HG03280 (cell line): ENCODE measurements around the gene MESD.
"Not testable (repeated sequence)": the region's sequence is repeated elsewhere in the genome, so short reads cannot be mapped to it uniquely, and the experiment has no call there.

Source experiments
- ATAC-seq: cut with Tn5 transposase; IDR thresholded peaks from one replicate; pipeline ENCODE4 v1.9.1; 2021; ENCODE audit warnings: mild to moderate bottlenecking, moderate library complexity; ENCODE audit not compliant: unreplicated experiment

The MESD gene

DNA sequence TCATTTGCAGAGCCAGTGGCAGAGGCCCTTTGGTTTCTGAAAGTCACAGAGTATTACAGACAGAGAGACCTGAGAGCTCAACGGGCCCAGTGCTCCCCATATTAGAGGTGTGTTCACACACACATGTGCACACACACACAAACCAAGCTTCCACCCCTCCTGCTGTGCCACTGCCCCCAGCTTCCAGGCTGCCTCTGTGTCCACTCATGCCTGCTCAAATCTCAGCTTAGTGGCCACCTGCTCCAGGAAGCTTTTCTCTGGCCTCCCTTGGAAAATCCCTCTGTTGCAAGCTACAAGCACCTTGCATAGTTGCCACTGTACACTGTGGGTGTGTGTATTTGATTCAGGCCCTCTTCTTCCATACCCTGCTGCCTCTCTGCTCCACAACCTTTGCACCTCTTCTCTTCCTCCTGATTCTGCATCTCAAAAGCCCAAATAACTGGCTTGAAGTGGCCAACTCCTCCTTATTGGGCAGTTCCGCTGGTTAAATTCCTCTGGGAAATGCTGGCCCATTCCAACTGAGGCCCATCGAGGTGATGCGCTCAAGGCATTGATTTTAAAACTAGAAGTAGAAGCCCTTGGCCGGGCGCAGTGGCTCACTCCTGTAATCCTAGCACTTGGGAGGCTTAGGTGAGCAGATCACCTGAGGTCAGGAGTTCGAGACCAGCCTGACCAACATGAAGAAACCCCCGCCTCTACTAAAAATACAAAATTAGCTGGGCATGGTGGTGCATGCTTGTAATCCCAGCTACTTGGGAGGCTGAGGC, 23.0 kb downstream of the MESD start:
- no peak for ATAC-seq

DNA sequence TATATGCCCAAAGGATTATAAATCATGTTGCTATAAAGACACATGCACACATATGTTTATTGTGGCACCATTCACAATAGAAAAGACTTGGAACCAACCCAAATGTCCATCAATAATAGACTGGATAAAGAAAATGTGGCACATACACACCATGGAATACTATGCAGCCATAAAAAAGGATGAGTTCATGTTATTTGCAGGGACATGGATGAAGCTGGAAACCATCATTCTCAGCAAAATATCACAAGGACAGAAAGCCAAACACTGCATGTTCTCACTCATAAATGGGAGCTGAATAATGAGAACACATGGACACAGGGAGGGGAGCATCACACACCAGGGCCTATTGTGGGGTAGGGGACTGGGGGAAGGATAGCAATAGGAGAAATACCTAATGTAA, 24.2 kb downstream of the MESD start:
- not testable (repeated sequence) for ATAC-seq

DNA sequence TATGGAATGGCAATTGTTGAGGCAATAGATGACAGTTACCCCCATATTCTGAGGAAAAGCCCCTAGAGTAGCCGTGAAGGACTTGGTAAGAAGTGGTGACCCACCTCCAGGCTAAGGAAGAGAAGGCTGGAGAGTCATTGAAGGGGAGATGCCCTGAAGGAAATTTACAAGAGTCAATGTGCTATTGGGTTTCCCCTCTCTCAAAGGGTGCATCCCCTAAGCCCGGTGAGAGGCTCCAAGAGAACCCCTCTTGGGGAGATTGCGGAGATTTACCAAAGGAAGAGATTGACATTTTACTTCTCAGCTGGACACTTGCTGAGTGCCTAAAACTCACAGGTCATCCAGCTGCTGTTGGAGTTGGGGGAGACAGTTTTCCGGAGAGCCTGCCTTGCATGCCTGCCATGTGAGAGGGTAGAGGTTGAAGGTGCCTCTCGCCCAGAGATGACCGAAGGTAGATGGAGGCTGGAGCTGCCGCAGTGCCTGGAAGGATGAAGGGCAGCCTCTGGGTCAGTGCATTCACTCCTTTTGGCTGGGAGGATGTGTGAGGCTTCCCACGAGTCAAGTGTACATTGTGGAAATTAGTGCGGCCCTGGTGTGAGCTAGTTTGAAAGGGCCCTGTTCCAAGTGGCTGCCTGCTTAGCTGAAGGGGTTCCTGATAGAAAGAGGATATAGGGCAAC, 30.7 kb downstream of the MESD start:
- ATAC-seq, result no peak

DNA sequence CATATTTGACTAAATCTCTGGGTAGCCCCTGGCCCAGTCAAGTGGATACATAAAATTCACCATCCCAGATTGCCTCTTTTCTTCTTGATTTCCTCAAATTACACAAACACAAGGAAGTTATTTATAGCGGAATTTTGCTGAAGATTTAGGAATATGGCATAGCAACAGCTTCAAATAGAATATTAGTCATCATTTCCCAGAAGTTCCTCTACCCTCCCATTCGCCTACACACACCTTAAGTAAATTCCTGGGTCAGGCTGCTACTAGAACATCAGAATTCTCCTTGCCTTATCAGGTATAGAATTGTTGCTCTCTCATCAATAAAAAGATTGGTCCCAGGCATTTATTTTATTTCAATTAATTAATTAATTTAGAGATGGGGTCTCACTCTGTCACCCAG, 31.6 kb downstream of the MESD start:
- ATAC-seq, result no peak

DNA sequence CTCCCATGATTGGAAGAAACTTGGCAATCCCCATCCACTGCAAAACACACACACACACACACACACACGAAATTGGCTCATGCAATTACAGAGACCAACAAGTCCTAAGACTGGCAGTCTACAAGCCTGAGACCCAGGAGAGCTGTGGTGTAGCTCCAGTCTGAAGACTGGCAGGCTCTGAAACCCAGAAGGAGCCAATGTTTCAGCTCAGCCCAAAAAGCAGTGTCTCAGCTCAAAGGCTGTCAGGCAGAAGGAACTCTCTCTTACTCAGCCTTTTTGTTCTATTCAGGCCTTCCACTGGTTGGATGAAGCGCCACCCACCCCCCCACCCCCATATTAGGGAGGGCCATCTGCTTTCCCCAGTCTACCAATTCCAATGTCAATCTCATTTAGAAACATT, 32.1 kb downstream of the MESD start:
- no peak for ATAC-seq

DNA sequence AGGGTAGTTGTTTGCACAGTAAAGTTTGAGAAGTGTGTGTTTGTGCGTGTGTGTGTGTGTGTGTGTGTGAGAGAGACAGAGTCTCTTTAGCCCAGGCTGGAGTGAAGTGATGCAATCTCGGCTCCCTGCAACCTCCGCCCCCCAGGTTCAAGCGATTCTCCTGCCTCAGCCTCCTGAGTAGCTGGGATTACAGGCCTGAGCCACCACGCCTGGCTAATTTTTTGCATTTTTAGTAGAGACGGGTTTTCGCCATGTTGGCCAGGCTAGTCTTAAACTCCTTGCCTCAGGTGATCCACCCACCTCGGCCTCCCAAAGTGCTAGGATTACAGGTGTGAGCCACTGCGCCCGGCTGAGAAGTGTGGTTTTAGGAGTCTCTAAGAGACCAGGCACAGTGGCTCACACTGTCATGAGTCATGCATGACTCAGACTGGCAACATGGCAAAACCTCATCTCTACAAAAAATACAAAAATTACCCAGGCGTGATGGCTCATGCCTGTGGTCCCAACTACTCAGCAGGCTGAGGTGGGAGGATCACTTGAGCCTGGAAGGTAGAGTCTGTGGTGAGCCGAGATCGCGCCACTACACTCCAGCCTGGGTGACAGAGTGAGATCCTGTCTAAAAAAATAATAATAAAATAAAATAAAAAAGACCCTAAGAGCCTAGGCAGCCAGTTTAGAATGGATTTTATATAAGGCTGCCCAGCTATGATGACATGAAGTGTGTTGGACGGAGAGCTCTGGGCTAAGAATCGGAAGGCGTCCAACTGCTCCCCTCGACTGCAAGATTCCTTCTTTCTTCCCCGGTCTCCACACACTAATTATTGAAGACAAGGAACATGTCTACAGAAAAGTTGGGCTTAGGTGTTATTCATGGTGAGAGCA, 33.8 kb downstream of the MESD start:
- ATAC-seq, result not testable (repeated sequence)

DNA sequence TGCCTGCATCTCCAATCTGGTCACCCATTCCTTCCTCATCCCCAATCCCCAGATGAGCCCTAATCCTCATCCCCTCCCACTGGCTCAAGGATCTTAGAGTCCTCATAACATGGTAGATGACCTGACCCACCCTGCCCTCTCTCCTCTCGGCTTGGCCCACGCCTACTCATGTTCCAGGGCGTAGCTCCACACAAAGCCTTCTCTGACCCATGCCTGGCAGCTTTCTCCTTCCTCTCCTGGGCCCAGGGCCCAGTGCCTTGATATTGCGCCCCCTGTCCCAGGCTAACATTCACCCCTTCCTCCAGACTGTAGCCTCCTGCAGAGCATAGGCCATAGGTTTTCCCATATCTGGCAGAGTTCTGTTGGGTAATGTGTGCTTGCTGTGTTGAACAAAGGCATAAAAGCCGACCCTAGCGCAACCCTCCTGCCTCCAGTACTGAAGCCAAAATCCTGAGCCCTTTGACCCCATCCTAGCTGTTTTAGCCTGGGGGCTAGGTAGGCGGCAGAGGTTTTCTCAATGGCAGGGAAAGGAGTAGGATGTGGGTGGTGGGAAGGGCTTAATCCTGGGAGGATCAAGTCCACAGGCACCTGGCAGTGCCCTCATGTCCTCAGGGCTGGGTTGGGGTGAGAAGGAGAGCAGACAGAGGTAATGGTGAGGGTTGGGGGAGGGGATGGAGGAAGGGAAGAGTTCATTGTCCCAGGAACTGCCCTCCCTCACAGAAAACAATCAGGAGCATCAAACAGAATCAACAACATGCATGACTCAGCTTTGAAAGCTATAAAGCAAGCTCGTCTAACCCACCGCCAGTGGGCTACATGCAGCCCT, 35.5 kb downstream of the MESD start:
- ATAC-seq, result no peak

DNA sequence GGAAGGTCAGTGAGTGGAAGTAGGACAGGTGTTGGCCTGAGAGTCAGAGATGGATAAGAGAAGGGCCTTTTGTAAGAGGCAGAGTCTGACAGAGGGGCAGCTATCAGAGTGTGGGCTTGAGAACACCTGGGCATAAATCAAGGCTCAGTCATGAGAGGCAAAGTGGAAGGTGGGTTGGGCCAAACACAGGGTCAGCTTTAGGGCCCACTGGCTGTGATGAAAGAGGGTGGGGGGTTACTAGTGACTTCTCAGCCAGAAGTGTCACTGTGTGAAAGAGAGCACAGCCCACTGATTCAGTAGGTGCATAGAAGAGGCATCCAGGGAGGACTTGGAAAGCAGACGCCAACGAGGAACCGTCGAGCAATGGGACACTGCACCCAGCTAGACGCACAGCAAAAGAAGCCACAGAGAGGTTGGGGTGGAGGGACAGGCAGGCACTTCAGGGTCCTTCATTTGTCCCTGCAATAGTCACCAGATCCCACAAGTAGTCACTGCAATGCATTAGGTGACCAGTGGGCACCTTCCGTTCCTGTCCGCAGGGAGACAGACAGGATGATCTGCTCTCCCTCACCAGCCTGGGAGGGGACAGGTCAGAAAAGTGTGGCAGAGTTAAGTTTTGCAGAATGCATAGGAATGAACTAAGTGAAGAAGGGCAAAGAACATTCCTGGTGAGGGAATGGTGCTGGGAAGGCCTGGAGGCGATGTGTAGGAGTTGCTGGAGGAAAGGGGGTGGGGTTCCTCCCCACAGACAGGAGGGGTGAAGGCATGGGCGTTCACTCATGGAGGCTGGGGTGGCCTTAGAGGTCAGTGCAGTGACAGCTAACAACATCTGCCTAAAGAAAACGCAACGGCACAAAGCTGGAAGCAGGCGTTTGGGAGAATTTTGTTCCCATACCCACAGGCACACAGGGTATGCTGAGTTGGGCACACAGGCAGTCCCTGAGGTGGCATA, 36.3 kb downstream of the MESD start:
- ATAC-seq, result no peak

DNA sequence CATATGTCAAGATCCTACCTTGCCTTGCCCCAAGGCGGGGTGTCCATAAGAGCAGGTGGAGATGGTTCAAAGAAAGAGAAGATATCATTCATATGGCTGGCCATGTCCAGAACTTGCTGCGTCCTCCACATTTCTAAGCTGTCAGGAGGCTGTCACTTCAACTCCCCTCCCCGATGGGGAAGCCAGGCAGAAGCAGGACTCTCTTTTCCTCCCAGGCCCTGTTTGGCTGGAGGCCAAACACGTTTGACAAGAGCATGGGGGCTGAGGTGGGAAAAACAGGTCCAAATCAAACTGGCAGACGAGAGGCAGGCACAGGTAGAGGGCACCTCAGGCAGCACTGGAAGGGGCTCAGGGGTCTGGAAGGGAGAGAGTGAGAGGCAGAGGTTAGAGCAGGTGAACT, 37.7 kb downstream of the MESD start:
- ATAC-seq, result no peak

DNA sequence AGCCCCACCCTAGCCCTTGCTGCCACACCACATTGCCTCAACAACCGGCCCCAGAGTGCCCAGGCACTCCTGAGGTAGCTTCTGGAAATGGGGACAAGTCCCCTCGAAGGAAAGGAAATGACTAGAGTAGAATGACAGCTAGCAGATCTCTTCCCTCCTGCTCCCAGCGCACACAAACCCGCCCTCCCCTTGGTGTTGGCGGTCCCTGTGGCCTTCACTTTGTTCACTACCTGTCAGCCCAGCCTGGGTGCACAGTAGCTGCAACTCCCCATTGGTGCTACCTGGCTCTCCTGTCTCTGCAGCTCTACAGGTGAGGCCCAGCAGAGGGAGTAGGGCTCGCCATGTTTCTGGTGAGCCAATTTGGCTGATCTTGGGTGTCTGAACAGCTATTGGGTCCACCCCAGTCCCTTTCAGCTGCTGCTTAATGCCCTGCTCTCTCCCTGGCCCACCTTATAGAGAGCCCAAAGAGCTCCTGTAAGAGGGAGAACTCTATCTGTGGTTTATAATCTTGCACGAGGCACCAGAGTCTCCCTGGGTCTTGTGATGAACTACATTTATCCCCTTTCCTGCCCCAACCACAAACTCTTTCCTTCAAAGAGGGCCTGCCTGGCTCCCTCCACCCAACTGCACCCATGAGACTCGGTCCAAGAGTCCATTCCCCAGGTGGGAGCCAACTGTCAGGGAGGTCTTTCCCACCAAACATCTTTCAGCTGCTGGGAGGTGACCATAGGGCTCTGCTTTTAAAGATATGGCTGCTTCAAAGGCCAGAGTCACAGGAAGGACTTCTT, 39.1 kb downstream of the MESD start:
- no peak for ATAC-seq

DNA sequence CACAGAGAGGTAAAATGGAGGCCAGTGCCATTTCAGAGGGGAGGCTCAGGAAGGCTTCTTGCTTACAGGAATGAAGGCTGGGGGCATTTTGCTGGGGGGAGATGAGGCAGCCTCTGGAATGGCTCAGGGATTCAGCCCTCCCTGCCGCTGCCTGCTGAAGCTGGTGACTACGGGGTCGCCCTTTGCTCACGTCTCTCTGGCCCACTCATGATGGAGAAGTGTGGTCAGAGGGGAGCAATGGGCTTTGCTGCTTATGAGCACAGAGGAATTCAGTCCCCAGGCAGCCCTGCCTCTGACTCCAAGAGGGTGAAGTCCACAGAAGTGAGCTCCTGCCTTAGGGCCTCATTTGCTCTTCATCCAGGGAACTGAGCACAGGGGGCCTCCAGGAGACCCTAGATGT, 39.9 kb downstream of the MESD start:
- no peak for ATAC-seq

DNA sequence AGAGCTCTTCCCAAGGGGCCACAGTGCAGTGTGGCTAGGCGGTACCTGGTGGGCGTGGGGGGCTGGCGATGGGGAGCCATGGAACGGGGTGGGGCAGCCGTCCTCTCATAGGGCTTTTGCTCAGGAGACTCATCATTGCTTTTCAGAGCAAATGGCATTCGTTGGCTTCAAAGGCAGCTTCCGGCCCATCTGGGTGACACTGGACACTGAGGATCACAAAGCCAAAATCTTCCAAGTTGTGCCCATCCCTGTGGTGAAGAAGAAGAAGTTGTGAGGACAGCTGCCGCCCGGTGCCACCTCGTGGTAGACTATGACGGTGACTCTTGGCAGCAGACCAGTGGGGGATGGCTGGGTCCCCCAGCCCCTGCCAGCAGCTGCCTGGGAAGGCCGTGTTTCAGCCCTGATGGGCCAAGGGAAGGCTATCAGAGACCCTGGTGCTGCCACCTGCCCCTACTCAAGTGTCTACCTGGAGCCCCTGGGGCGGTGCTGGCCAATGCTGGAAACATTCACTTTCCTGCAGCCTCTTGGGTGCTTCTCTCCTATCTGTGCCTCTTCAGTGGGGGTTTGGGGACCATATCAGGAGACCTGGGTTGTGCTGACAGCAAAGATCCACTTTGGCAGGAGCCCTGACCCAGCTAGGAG, 40.8 kb downstream of the MESD start:
- ATAC-seq, result no peak

DNA sequence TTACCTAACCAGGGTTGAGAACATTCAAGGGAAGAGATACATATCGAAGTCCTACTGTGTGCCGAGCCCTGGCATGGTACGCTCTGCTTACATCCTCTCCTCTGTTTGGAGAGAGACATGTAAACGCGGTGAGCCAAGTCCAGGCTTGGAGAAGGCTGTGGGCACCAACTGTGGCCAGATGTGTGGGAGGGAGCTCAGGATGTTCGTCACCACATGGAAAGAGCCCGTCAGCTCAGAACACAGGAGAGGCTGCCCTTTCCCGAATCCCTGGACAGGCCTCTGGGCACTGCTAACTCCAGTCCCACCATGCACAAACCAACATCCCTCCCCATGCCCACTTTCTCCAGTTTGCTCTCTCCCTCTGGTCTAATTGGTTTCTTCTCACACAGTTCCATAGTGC, 43.0 kb downstream of the MESD start:
- ATAC-seq, result no peak

DNA sequence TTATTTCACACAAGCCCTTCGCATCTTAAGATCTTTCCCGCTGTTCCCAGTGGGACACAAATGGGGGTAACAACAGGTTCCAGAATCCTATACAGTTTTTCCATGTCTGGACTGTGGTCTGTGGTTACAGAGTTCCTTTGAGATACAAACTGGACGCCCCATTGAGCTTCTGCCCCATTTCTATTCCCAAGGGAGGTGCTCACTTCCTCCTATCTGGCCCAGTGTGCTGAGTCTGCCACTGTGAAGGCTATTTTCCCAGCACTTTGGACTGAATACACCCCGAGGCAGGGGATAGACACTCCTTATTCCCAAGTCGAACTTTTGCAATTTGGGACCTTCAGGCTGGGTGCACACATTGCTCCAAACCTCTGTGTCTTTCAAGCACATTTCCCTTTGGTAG, 44.0 kb downstream of the MESD start:
- no peak for ATAC-seq

DNA sequence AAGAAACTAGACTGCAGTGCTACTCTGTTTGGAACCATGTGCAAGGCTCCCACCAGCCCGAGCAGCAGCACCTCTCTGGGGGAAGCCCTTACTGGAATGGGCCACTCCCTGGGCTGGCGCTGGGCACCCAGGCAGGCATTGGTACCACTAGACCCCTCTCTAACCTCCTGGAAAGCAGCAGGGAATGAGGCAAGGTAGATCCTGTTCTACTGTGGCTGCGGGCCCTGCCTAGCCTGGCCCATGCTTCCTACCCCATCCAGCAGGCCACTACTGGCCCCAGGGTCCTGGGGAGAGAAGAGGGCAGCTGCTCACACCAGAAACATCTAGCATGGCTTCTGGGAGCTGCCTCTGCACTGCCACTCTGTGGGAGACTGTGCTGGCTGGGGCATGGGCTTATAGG, 44.8 kb downstream of the MESD start:
- ATAC-seq, result no peak

DNA sequence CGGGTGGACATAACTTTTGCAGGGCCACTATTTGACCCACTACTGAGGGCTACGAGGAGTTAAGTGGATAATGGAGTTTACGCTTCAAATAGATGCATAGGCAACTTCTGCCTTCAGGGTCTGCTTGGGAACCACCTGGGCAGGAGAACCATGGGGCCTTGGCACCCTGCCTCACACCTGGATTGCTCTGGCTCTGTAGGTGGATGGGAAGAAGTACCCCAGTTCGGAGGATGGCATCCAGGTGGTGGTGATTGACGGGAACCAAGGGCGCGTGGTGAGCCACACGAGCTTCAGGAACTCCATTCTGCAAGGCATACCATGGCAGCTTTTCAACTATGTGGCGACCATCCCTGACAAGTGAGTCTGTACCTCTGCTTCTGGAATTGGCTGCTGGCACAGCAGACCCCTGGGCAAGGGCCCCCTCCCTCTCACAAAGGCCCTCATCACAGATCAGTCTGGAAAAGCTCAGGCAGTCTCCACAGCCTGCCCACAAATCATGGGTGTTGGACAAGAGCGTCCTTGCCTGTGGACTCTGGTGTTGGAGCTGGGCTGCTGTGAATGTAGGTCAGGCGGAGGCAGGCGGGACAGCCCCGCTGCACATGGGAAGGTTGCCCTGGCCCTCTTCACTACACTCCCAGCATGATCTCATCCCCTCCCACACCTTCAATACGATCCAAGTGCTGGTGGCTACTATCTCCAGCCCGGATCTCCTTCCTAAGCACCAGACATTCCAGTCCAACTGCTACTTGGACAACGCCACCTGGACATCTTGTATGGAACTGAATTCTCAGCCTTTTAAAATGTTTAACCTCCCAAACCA, 46.7 kb downstream of the MESD start:
- ATAC-seq, result no peak

DNA sequence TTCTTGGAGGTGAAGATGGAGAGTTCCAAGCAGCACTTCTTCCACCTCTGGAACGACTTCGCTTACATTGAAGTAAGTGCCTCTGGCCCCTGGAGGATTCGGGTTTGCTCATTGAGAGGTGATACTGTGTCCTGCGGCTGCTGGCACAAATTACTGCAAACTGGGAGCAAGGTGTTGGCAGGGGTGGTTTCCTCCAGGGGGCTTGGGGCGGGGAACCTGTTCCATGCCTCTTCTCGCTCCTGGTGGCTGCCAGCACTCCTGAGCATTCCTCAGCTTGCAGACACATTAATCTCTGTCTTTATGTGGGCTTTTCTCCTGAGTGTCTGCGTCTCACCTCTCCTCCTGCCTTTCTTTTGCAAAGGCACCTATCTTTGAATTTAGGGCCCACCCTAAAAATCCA, 47.4 kb downstream of the MESD start:
- no peak for ATAC-seq

DNA sequence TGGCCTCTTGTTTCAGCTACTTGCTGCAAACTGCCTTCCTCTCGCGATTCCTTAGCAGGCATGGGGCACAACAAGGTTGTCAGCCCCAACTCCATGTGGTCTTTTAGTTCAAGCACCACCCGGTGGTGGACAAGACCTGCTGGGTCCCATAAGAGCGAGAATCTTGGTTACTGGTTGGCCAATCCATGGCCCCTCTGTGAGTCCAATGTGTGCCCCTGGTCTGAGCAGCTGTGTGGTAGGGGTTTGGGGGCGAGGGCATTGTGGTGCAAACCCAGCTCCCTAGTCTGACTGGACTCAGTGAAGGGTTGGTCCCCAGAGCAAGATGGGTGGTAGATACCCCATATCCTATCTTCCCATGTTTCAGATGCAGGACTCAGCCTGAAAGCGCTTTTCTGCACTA, 48.8 kb downstream of the MESD start:
- no peak for ATAC-seq
